Inflammatory macrophage (primary cell): ENCODE results near the gene PEF1.

Source experiments
- DNase-seq, 2 donors: peaks; one replicate each; pipeline ENCODE4 v3.0.0-alpha.2; 2020 to 2022

The PEF1 gene

GRCh38 chr1:31583995-31584868 lies 60.4 kb downstream of the PEF1 start:
- DNase-seq: no peak

- DNase-seq: no peak
Measured at GRCh38 chr1:31583082-31583994, 61.3 kb downstream of the PEF1 start.

GRCh38 chr1:31581821-31582810 lies 62.6 kb downstream of the PEF1 start:
- no peak for DNase-seq

GRCh38 chr1:31580891-31581603 lies 63.6 kb downstream of the PEF1 start:
- no peak for DNase-seq

GRCh38 chr1:31580513-31580870 lies 64.2 kb downstream of the PEF1 start:
- DNase-seq: no peak
